ENCODE results near the gene USP25. TPM values are rescaled to one million over a fixed set of nuclear protein-coding genes. Genes with fewer than 3 reads are reported as not detected.

The USP25 gene
- total and polyA plus RNA-seq, 2 of the 8 experiments (the other 6 are each of a cell fraction or from before 2014, with no cell fraction given) = 11.2 to 48.1 TPM

DNA sequence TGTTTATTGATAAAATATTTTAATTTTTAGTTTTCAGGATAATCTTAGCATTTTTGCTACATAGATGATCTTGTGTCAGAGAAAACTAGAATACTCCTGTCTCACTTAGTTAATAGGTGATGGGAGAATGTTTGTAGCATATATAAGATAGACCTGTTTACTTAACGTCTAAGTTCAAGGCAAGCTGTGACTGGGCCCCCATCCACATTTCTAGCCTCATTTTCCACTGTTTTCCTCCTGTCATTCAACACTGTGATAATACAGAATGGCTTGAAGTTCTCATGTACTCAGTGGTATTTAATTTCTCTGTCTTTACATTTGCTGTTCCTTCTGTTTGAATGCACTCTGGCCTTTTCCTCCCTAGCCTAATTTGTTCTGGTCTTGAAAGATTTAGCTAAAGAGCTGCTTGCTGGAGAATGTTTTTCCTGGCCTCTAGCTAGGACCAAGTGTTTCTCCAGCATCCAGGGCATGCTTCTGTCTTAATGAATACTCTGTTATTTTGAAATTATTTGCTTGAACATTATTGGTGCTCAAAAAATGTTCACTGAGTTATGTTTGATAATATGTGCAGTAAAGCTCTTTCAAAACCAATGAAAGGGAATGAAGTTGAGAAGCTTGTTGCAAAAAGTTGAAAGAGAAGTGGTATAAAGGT lies 37.3 kb downstream of the USP25 start (continued):
- TF ChIP-seq PHF8 (conservative IDR thresholded peaks at IDR 0.05; ENCODE audit: low read depth, low read length) = no peak
- no peak for TF ChIP-seq RNF2 (IDR thresholded peaks at IDR 0.05; ENCODE audit: borderline replicate concordance, low read depth, low read length, missing control alignments, poor library complexity, severe bottlenecking)
- TF ChIP-seq CBX8 (IDR thresholded peaks at IDR 0.05; ENCODE audit: borderline replicate concordance, low read depth, low read length) = no peak
- no peak for TF ChIP-seq TBP (IDR thresholded peaks at IDR 0.05; ENCODE audit: low read depth, low read length)
- TF ChIP-seq EP300 (IDR thresholded peaks at IDR 0.05; ENCODE audit: borderline replicate concordance in 1 of 2, low read depth in 2 of 2, low read length in 2 of 2) = no peak
- no peak for TF ChIP-seq KDM1A (IDR thresholded peaks at IDR 0.05; ENCODE audit: borderline replicate concordance, low read length)
- TF ChIP-seq SIN3A (conservative IDR thresholded peaks at IDR 0.05 in 1 of 2, IDR thresholded peaks at IDR 0.05 in 1 of 2; ENCODE audit: low read depth in 1 of 2, low read length in 2 of 2) = no peak

Data from H1 (cell line).